A549 (cell line): ENCODE results near the gene PAXX.

Experiments used
- ESRRA ChIP-seq: fragments of 150-350 bp; IDR thresholded peaks from 2 replicates; pipeline ENCODE4 v1.6.1; 2014; ENCODE audit warnings: mild to moderate bottlenecking, low read length, borderline replicate concordance
- KDM5A ChIP-seq: fragments of 200-600 bp; sonication (generic); IDR thresholded peaks from 2 replicates; pipeline ENCODE4 v1.6.1; 2016; ENCODE audit warnings: antibody characterized with exemption, mild to moderate bottlenecking
- MAZ ChIP-seq: fragments of 150-350 bp; IDR thresholded peaks from 2 replicates; pipeline ENCODE4 v1.6.1; 2014; ENCODE audit warnings: antibody characterized with exemption, low read depth, low read length, borderline replicate concordance
- PBX3 ChIP-seq: IDR thresholded peaks from 2 replicates; pipeline ENCODE4 v1.6.1; 2012
- POLR2A ChIP-seq: IDR thresholded peaks from 2 replicates; pipeline ENCODE4 v1.6.1; 2012; ENCODE audit warnings: mild to moderate bottlenecking, low read length
- RAD21 ChIP-seq, 2 experiments: fragments of >200 bp in 1 of 2; sonication (Bioruptor Twin) in 1 of 2; formaldehyde crosslinking in 1 of 2; IDR thresholded peaks in 1 of 2; conservative IDR thresholded peaks in 1 of 2; 2 replicates in 1 of 2; 3 replicates in 1 of 2; pipeline ENCODE4 v1.6.1; 2012 to 2018; ENCODE audit warnings: inconsistent platforms in 1 of 2
- REST ChIP-seq: fragments of 200-600 bp; sonication (generic); IDR thresholded peaks from 2 replicates; pipeline ENCODE4 v1.6.1; 2016; ENCODE audit warnings: antibody characterized with exemption, mild to moderate bottlenecking, moderate library complexity
- RFX5 ChIP-seq: fragments of 450-650 bp; IDR thresholded peaks from 2 replicates; pipeline ENCODE4 v1.7.1; 2014; ENCODE audit warnings: antibody characterized with exemption, mild to moderate bottlenecking, moderate library complexity
- ZC3H11A ChIP-seq: fragments of 450-650 bp; IDR thresholded peaks from 2 replicates; pipeline ENCODE4 v1.6.1; 2014; ENCODE audit warnings: antibody characterized with exemption, mild to moderate bottlenecking
- TF ChIP-seq, protein P1 (sequence below): fragments of >200 bp; sonication (Bioruptor Twin); formaldehyde crosslinking; IDR thresholded peaks from 3 replicates; pipeline ENCODE4 v1.5.1; 2016
- TF ChIP-seq, protein P2 (sequence below): fragments of 450-650 bp; IDR thresholded peaks from 2 replicates; pipeline ENCODE4 v1.6.1; 2014; ENCODE audit warnings: antibody characterized with exemption

DNA sequence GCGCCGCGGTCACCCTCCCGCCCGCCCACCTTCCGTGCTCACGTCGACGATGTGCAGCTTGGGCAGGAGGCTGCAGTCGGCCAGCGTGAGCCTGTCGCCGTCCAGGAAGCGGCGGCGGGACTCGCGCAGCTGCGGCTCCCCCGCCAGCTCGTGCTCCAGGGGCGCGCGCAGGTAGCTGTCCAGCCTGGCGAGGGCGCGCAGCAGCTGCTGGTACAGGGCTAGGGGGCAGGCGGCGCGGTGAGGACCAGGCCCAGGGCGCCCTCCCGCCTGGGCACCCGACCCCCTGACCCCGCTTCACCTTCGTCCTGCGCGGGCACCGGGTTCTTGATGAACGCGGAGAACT is 2.6 kb downstream of the PAXX start:
- TF ChIP-seq ZC3H11A (no peak), POLR2A (no peak), ESRRA (no peak), PBX3 (no peak), RFX5 (no peak), MAZ (no peak), REST (no peak), KDM5A (no peak), RAD21 (conservative IDR thresholded peaks at IDR 0.05 in 1 of 2, IDR thresholded peaks at IDR 0.05 in 1 of 2) (no peak)
- TF ChIP-seq, protein P1, sequence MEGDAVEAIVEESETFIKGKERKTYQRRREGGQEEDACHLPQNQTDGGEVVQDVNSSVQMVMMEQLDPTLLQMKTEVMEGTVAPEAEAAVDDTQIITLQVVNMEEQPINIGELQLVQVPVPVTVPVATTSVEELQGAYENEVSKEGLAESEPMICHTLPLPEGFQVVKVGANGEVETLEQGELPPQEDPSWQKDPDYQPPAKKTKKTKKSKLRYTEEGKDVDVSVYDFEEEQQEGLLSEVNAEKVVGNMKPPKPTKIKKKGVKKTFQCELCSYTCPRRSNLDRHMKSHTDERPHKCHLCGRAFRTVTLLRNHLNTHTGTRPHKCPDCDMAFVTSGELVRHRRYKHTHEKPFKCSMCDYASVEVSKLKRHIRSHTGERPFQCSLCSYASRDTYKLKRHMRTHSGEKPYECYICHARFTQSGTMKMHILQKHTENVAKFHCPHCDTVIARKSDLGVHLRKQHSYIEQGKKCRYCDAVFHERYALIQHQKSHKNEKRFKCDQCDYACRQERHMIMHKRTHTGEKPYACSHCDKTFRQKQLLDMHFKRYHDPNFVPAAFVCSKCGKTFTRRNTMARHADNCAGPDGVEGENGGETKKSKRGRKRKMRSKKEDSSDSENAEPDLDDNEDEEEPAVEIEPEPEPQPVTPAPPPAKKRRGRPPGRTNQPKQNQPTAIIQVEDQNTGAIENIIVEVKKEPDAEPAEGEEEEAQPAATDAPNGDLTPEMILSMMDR, result no peak
- TF ChIP-seq, protein P2, sequence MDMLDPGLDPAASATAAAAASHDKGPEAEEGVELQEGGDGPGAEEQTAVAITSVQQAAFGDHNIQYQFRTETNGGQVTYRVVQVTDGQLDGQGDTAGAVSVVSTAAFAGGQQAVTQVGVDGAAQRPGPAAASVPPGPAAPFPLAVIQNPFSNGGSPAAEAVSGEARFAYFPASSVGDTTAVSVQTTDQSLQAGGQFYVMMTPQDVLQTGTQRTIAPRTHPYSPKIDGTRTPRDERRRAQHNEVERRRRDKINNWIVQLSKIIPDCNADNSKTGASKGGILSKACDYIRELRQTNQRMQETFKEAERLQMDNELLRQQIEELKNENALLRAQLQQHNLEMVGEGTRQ, result no peak
